ENCODE results near the gene ALDH8A1. TPM values are rescaled to one million over a fixed set of nuclear protein-coding genes. Genes with fewer than 3 reads are reported as not detected.

ALDH8A1 gene
- polyA plus RNA-seq, 1 experiment = 0.35 TPM

DNA sequence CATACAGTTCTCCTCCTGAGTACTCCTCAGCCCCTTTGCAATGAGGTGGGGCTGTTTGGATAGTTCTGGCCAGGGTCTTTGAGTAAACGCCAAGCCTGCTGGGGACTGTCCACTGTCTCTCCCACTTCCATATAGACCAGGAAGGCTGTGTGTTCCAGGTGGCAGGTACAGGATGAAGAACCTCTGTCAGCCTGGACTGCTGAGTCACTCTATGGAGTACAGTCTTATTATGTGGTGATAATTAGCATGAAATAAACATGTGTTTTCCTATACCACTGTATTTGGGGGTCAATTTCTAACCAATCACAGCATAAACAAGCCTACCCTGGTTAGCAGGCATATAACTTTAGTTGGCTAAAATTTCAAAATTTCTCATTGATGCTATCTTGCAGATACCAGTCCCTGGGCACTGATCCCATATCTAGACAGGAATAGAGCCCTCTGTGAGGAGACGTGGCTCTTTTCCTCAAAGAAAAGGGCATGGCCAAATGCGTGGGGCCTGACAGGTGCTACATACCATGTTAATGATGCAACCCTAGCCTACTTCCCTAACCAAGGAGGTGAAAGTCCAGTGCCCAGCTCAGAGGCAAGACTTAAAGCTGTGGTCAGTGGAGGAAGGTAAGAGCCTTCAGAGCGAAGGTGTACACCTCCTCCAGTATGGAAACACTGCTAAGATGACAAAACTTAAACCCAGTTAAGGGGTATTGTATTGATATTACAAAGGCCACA lies 4.5 kb upstream of the ALDH8A1 start:
- H3K9me3 ChIP-seq (ENCODE audit: control insufficient read depth, insufficient read depth, low read length) = no peaks in the 10 kb centered on the region
- DNase-seq (ENCODE audit: low read depth, low spot score) = no peak
- H3K4me3 ChIP-seq (ENCODE audit: low read depth, low read length) = no peak overlapping the region
- CTCF ChIA-PET = interaction anchor here (0.7 to 2.3 kb wide), 2 partner anchors 14 to 21 kb away, joined by 3 to 11 read pairs; no protein-coding TSS in a partner anchor
- POLR2A ChIA-PET = no interaction called here
- TF ChIP-seq, protein P1, sequence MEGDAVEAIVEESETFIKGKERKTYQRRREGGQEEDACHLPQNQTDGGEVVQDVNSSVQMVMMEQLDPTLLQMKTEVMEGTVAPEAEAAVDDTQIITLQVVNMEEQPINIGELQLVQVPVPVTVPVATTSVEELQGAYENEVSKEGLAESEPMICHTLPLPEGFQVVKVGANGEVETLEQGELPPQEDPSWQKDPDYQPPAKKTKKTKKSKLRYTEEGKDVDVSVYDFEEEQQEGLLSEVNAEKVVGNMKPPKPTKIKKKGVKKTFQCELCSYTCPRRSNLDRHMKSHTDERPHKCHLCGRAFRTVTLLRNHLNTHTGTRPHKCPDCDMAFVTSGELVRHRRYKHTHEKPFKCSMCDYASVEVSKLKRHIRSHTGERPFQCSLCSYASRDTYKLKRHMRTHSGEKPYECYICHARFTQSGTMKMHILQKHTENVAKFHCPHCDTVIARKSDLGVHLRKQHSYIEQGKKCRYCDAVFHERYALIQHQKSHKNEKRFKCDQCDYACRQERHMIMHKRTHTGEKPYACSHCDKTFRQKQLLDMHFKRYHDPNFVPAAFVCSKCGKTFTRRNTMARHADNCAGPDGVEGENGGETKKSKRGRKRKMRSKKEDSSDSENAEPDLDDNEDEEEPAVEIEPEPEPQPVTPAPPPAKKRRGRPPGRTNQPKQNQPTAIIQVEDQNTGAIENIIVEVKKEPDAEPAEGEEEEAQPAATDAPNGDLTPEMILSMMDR (IDR thresholded peaks at IDR 0.05; ENCODE audit: low read depth, low read length) = no peak
- no peaks in the 10 kb centered on the region for H3K27me3 ChIP-seq (ENCODE audit: control insufficient read depth, insufficient read depth, low read length)
- H3K27ac ChIP-seq (ENCODE audit: low read depth, low read length) = no peak overlapping the region

DNA sequence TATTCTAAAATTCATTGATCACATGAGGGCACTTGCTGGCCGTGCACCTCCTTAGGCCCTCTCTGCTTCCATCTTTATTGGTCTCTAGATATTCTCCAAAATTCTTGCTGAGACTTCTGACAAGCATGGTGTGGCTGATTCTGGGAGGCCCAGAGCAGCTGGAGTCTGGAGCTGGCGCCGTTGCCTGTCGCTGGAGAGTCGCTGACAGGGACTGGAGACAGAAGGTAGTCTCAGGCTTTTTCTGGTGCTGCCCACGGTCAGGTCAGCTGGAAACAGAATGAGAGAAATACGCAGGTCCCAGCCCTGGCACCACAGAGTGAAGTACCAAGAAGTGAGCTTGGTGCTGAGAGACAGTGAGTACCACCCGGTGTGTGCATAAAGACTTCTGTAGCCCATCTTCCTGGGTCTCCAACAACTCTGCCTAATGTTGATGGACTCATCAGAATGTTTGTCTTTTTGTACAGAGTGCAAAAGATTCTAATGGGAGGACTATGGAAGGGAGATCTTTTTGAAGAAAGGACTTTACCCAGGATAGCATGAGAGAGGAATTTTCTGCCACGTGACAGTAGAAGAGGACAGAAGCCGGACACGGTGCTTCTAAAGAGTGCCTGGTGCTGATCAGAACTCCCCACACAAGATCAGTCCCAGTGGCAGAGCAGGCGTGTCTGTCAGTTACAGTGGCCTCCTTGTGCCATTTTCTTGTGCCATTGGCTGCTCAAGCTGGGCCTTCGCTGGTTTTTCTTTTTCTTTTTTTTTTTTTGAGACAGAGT lies 1.8 kb upstream of the ALDH8A1 start:
- no peak for DNase-seq (ENCODE audit: low read depth, low spot score)
- no peaks in the 10 kb centered on the region for H3K27me3 ChIP-seq (ENCODE audit: control insufficient read depth, insufficient read depth, low read length)
- CTCF ChIA-PET = interaction anchor here (2.3 kb wide), 1 partner anchor 11 kb away, joined by 11 read pairs; no protein-coding TSS in a partner anchor
- peaks cover under 1% of the 10 kb centered on the region; the same call in 1 of the 2 replicates for H3K9me3 ChIP-seq (ENCODE audit: control insufficient read depth, insufficient read depth, low read length)
- POLR2A ChIA-PET = no interaction called here
- no peak overlapping the region for H3K27ac ChIP-seq (ENCODE audit: low read depth, low read length)
- no peak overlapping the region for H3K4me3 ChIP-seq (ENCODE audit: low read depth, low read length)
- TF ChIP-seq, protein P1 (IDR thresholded peaks at IDR 0.05; ENCODE audit: low read depth, low read length) = no peak

DNA sequence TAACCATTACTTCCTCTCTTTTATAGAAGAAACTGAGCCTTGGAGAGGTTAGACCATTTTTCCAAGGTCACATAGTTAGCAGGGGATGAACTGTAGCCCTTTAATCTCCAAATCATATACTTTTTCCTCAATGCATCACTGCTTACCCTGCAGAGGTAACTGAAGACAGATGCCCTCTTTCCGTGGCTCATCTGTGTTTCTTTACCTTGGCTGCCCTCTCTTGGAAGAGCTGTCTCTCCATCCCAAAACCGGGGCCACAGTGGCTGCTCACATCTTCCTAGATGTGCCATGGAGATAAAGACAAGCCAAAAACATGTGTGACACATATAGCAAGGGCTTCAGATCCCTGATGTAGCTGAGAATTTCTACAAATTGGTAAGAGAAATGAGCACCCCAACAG lies 581 bp upstream of the ALDH8A1 start:
- TF ChIP-seq, protein P1 (IDR thresholded peaks at IDR 0.05; ENCODE audit: low read depth, low read length) = no peak
- ChIA-PET CTCF (interaction anchor here (2.8 kb wide), 1 partner anchor 10 kb away, joined by 23 read pairs; no protein-coding TSS in a partner anchor), POLR2A (no interaction called here)
- no peak for DNase-seq (ENCODE audit: low read depth, low spot score)
- no peak overlapping the region for H3K27ac ChIP-seq (ENCODE audit: low read depth, low read length)
- H3K4me3 ChIP-seq (ENCODE audit: low read depth, low read length) = no peak overlapping the region
- peaks cover 3% of the 10 kb centered on the region; the same call in 1 of the 2 replicates for H3K9me3 ChIP-seq (ENCODE audit: control insufficient read depth, insufficient read depth, low read length)
- H3K27me3 ChIP-seq (ENCODE audit: control insufficient read depth, insufficient read depth, low read length) = no peaks in the 10 kb centered on the region

DNA sequence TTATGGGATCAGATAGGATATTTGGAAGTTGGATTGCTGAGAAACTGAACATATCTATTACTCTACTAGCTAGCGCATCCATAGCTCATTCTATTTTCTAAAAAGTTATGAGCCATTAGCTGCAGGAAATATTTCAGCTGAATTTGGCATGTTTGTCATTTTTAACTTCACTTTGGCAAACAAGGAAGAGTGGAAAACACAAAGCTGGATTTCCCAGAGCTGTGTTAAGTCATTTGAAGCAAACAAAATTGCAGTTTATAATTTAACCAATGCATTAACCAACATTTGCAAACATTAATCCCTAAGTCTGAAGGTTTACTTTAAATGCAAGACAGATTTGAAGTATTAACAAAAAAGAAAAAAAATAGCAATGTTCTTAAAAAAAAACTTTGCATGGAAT lies 1.2 kb downstream of the ALDH8A1 start:
- H3K9me3 ChIP-seq (ENCODE audit: control insufficient read depth, insufficient read depth, low read length) = peaks cover 3% of the 10 kb centered on the region; the same call in 1 of the 2 replicates
- ChIA-PET CTCF (interaction anchor here (0.7 to 2.8 kb wide), 4 partner anchors 8 to 793 kb away, joined by 3 to 23 read pairs (median 3); no protein-coding TSS in a partner anchor), POLR2A (no interaction called here)
- no peak overlapping the region for H3K27ac ChIP-seq (ENCODE audit: low read depth, low read length)
- H3K27me3 ChIP-seq (ENCODE audit: control insufficient read depth, insufficient read depth, low read length) = no peaks in the 10 kb centered on the region
- no peak for DNase-seq (ENCODE audit: low read depth, low spot score)
- no peak overlapping the region for H3K4me3 ChIP-seq (ENCODE audit: low read depth, low read length)
- TF ChIP-seq, protein P1 (IDR thresholded peaks at IDR 0.05; ENCODE audit: low read depth, low read length) = no peak
